GM18499 (cell line): Measurements from ENCODE around the gene CLDN15.
"Not testable (repeated sequence)": the region's sequence is repeated elsewhere in the genome, so short reads cannot be mapped to it uniquely, and the experiment has no call there.

Experiments used
- ATAC-seq: cut with Tn5 transposase; IDR thresholded peaks from one replicate; pipeline ENCODE4 v1.9.1; 2021; ENCODE audit warnings: moderate number of reproducible peaks; ENCODE audit not compliant: insufficient read depth, unreplicated experiment

The CLDN15 gene

DNA sequence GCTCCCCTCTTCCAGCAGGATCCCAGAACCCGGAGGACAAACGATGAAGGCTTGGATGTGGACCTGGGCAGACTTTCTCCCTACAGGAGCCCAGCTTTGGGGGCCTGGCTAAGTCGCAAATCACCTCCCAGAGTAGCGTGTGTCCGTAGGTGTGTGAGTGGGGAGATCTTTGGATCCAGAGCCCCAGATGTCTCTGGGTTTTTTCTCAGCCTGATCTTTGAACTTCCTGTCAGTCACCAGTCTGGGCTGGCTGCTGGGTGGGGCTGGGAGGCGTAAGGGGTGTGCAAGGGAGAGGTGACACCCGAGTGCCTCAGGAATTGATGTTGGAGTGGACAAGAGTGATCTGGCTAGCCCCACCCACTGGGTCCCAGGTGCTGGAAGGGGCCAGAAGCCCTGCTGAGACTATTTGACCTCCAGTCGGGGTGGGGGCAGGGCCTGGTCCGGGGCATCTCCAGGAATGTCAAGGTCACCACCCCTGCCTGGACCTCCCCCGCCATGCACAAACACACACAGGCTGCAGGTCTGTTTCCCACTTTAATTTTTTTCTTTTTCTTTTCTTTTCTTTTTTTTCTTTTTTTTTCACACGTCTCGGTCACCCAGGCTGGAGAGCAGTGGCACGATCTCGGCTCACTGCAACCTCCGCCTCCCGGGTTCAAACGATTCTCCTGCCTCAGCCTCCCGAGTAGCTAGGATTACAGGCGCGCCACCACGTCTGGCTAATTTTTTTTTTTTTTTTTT lies 36.6 kb downstream of the CLDN15 start, which contains the start of gene MOGAT3:
TSS of gene MOGAT3 (minus strand) at position 175 of the 738 bp plus-strand sequence. CDS start 182 bp downstream, outside the sequence.
- ATAC-seq, result no peak

DNA sequence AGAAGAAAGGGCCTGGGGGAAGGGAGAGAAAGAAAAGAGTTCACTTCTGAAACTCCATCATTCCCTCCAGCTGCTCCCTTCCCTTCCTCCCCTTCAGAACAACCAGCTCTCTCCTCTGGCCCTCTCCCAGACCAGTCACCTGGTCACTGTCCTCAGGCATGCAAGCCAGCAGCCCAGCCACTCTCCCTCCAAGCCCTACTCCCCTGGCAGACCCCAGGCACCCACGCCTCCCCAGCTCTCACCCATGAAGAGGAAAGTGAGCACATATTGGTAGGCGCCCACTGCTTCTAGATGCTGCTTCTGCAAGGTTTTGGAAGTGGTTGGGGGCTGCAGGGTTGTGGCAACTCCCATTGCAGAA lies 37.1 kb downstream of the CLDN15 start:
- no peak for ATAC-seq

DNA sequence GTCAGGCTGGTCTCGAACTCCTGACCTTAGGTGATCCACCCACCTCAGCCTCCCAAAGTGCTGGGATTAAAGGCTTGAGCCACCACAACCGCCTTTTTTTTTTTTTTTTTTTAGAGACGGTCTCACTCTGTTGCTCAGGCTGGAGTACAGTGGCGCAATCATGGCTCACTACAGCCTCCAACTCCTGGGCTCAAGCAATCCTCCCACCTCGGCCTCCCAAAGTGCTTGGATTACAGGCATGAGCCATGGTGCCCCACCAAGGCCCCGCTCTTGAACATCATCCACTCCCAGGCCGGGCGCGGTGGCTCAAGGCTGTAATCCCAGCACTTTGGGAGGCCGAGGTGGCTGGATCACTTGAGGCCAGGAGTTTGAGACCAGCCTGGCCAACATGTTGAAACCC lies 38.1 kb downstream of the CLDN15 start:
- ATAC-seq, result not testable (repeated sequence)

DNA sequence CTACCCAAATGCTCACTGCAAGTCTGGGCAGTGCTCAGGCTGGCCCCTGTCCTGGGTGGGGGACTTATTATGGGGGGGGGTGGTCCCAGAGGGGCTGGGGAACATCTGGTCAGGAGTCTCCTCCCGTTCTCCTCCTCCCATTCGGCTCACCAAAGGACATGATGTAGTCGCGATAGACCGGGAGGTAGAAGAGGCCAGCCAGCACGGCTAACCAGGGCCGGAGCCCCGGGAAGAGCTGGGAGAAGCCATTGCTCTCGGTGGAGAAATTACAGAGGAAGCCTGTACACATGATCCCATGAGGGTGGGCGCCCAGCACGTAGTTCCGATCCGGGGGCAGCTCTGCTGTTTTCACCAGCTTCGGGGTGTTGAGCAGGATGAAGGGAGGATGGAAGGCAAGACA lies 39.1 kb downstream of the CLDN15 start:
- no peak for ATAC-seq

DNA sequence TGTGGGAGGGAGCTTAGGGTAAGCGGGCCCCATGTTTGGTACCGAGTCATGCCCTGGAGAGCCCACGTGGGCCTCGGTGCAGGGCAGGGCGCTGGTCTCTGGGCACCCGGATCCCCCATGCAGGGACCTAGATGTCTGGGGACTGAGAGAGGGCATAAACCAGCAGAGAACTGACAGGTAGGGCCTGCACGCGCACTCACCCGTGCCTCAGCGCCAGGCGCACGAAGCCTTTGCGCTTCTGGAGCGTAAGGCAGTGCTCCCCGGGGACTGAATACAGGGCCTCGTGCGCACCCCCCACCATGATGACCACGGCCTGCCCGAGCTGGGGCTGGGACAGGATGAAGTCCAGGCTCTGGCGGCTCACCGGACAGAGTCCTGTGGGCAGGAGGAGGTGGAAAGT lies 39.6 kb downstream of the CLDN15 start:
- no peak for ATAC-seq

DNA sequence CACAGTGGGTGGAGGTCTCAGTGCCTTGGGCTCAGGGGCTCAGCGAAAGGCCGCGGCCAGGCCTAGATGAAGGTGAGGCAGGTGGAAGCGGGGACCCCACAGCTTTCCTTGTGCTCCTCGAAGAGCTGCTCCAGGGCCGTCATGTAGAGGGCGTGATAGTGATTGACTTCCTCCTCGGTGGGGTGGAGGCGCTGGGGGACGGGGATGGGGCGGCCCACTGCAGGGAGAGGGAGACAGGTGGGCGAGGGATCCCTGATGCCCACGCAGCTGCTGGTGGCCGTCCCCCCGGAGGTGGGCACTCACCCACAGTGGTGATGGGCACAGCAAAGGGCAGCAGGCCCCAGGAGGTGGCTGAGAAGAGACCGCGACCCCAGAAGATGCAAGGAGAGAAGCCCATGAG lies 41.7 kb downstream of the CLDN15 start:
- no peak for ATAC-seq

DNA sequence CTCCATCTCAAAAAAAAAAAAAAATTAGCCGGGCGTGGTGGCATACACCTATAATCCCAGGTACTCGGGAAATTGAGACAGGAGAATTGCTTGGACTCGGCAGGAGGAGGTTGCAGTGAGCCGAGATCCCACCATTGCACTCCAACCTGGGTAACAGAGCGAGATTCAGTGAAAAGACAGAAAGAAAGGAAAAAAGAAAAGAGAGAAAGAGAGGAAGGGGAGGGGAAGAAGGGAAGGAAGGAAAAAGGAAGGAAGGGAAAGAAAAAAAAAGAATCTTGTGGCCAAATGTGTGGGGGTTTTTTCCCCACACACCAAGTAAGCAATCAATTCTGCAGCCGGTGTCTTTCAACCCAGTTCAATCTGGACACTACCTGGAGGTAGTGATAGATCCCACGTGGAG lies 48.5 kb downstream of the CLDN15 start:
- no peak for ATAC-seq

DNA sequence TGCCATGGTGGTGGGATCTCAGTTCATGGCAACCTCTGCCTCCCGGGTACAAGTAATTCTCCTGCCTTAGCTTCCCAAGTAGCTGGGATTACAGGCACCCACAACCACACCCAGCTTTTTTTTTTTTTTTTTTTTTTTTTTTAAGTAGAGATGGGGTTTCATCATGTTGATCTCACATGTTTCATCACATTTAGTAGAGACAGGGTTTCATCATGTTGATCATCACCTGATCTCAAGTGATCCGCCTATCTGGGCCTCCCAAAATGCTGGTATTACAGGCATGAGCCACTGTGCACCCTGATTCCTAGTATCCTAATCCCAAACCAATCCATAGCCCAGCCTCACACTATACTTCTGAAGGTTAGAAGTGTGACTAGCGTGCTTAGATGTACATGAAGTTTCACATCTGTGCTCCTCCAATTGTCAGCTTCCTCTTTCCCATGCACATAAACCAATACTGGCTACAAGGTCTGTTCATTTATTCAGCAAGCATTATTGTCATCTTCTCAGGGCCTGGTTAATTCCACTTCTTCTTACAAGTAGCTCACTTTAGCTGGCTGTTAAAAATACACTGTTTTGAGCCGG lies 50.7 kb downstream of the CLDN15 start:
- no peak for ATAC-seq

DNA sequence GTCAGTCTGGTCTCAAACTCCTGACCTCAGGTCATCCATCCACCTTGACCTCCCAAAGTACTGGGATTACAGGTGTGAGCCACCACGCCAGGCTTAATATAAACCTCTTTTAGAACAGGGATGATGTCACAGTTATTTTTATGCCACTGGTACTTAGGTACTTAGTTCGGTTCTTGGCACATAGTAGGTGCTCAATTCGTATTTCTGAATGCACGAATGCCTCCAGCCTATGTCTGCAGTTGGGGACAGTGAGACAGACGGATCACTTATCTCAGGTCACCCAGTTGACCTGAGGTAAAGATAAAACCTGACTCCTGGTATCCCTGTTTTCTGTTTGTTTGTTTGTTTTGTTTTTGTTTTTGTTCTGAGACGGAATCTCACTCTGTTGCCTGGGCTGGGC lies 51.4 kb downstream of the CLDN15 start:
- ATAC-seq, result no peak

DNA sequence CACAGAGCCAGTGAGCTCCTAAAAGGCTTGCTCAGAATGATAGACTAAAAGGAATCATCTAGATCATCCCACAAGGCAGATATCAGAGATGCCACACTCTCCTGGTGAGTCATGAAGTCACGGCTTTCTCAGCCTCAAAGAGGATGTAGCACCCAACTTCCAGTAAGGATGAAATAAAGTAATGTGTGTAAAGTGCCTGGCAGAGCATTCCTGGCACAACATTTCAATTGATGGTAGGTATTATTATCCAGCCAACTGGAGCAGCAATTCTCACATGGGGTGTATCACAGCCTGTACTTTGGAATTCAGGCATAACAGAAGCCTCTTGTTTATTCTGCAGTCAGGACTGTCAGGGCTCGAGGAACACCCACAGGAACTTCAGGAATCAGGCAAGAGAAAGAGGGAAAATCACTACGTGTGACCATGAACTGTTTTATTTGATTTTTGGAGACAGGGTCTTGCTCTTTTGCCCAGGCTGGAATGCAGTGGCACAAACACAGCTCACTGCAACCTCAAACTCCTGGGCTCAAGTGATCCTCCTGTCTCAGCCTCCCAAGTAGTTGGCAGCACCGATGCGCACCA lies 52.3 kb downstream of the CLDN15 start:
- ATAC-seq, result no peak
